GM21825 (cell line): Measurements from ENCODE around the gene COQ2.
"Not testable (repeated sequence)": the region's sequence is repeated elsewhere in the genome, so short reads cannot be mapped to it uniquely, and the experiment has no call there.

Source experiments
- ATAC-seq: cut with Tn5 transposase; IDR thresholded peaks from one replicate; pipeline ENCODE4 v1.9.1; 2021; ENCODE audit warnings: mild to moderate bottlenecking, moderate library complexity; ENCODE audit not compliant: unreplicated experiment

The COQ2 gene

GRCh38 chr4:83288381-83288780 lies 3.8 kb upstream of the COQ2 start:
- not testable (repeated sequence) for ATAC-seq

- peak; percentile 4 for ATAC-seq
These were observed 433 bp upstream of the COQ2 start for GRCh38 chr4:83285055-83285407.

GRCh38 chr4:83283181-83283580 lies 1.4 kb downstream of the COQ2 start:
- no peak for ATAC-seq

GRCh38 chr4:83282049-83282535 lies 2.5 kb downstream of the COQ2 start:
- no peak for ATAC-seq

GRCh38 chr4:83281307-83281706 lies 3.3 kb downstream of the COQ2 start:
- no peak for ATAC-seq

- peak; percentile 61 for ATAC-seq
These were observed 8.1 kb downstream of the COQ2 start for GRCh38 chr4:83276299-83277040.

GRCh38 chr4:83273926-83274325 lies 10.7 kb downstream of the COQ2 start:
- not testable (repeated sequence) for ATAC-seq

GRCh38 chr4:83272900-83273299 lies 11.7 kb downstream of the COQ2 start:
- peak; percentile 82 for ATAC-seq

- no peak for ATAC-seq
These were observed 15.3 kb downstream of the COQ2 start for GRCh38 chr4:83269256-83269655.

GRCh38 chr4:83268491-83268890 lies 16.1 kb downstream of the COQ2 start:
- ATAC-seq, result no peak

GRCh38 chr4:83267830-83268475 lies 16.6 kb downstream of the COQ2 start:
- ATAC-seq, result no peak

- ATAC-seq, result no peak
These were observed 17.3 kb downstream of the COQ2 start for GRCh38 chr4:83267121-83267829.

GRCh38 chr4:83266689-83267088 lies 17.9 kb downstream of the COQ2 start:
- ATAC-seq, result peak; percentile 58

GRCh38 chr4:83263106-83263505 lies 21.5 kb downstream of the COQ2 start:
- ATAC-seq, result no peak

- no peak for ATAC-seq
These were observed 21.9 kb downstream of the COQ2 start for GRCh38 chr4:83262682-83263081.

- ATAC-seq, result no peak
These were observed 23.3 kb downstream of the COQ2 start for GRCh38 chr4:83261307-83261706.

- no peak for ATAC-seq
These were observed 25.0 kb downstream of the COQ2 start for GRCh38 chr4:83259586-83259985.

- ATAC-seq, result no peak
These were observed 26.1 kb downstream of the COQ2 start for GRCh38 chr4:83258461-83258860.

- no peak for ATAC-seq
These were observed 26.8 kb downstream of the COQ2 start for GRCh38 chr4:83257811-83258210.

GRCh38 chr4:83255584-83255983 lies 29.0 kb downstream of the COQ2 start:
- ATAC-seq, result no peak

- ATAC-seq, result peak; percentile 54
These were observed 31.7 kb downstream of the COQ2 start for GRCh38 chr4:83252782-83253405.
